Activated CD8-positive, alpha-beta T cell treated with anti-CD3 and anti-CD28 coated beads for 36 hours (primary cell): Measurements from ENCODE around the gene TEAD4. TPM values are rescaled to one million over a fixed set of nuclear protein-coding genes. Genes with fewer than 3 reads are reported as not detected.

Experiments
- ATAC-seq: fragments of 200-7000 bp; cut with Tn5 transposase; one replicate; pipeline ENCODE4 v1.10.0; 2021; ENCODE audit warnings: mild to moderate bottlenecking, moderate library complexity
- CTCF ChIA-PET: fragments of 350-600 bp; sonication (Branson Sonifier 250); formaldehyde crosslinking; loops from one replicate; lab custom pipeline; 2021; ENCODE audit warnings: antibody characterized with exemption; lab: Charles Lee
- POLR2A ChIA-PET: fragments of 350-600 bp; sonication (Branson Sonifier 250); formaldehyde crosslinking; loops from one replicate; lab custom pipeline; 2021; ENCODE audit warnings: antibody characterized with exemption; lab: Charles Lee
- DNase-seq: peaks from one replicate; pipeline ENCODE4 v3.0.0-alpha.2; 2020
- H3K27ac Mint-ChIP-seq: one replicate; pipeline ENCODE4 v1.8.0; 2021; ENCODE audit warnings: mild to moderate bottlenecking, mixed read lengths
- H3K27me3 Mint-ChIP-seq: one replicate; pipeline ENCODE4 v1.8.0; 2021; ENCODE audit warnings: mixed read lengths
- H3K36me3 Mint-ChIP-seq: one replicate; pipeline ENCODE4 v1.8.0; 2021; ENCODE audit warnings: low read depth, mixed read lengths
- H3K4me1 Mint-ChIP-seq: one replicate; pipeline ENCODE4 v1.8.0; 2021; ENCODE audit warnings: low read depth, mixed read lengths
- H3K4me3 Mint-ChIP-seq: one replicate; pipeline ENCODE4 v1.8.0; 2021; ENCODE audit warnings: mild to moderate bottlenecking, moderate library complexity, mixed read lengths
- H3K9me3 Mint-ChIP-seq: one replicate; pipeline ENCODE4 v1.8.0; 2021; ENCODE audit warnings: mixed read lengths
- intact Hi-C: fragments of 100-400 bp; cut with micrococcal nuclease; formaldehyde crosslinking; loops from one replicate; pipeline ENCODE4 v1.10.0; 2022
- total RNA-seq, 2 experiments: library from RNA; stranded (reverse); gene quantifications; one replicate each; pipeline ENCODE4 v1.2.3, GENCODE V29; 2021
- TF ChIP-seq, protein P1 (sequence below): fragments of 200-600 bp; IDR thresholded peaks from one replicate; pipeline ENCODE4 v1.8.0; 2022; ENCODE audit warnings: antibody characterized with exemption, mild to moderate bottlenecking

TEAD4 gene
- total RNA-seq, 2 experiments from 2014 or later = 4.5 to 4.6 TPM

DNA sequence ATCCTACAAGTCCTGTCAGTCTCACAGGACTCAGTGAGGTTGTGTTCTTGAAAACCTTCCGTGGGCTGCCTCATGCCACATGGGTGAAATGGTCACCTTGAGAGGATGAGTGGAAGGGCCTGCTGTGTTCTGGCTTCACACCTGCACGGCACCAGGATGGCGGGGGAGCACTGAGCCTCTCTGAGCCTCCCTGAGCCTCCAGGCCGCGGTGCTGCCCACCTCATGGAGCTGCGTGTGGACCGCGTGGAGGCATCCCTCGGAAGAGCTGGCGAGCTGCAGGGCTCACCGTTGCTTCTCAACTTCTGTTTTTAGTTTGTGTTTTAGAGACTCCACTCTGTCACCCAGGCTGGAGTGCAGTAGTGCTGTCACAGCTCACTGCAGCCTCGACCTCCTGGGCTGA, 56.2 kb downstream of the TEAD4 start:
- no peak for DNase-seq
- ATAC-seq = no peak
- POLR2A ChIA-PET = no interaction called here
- TF ChIP-seq, protein P1, sequence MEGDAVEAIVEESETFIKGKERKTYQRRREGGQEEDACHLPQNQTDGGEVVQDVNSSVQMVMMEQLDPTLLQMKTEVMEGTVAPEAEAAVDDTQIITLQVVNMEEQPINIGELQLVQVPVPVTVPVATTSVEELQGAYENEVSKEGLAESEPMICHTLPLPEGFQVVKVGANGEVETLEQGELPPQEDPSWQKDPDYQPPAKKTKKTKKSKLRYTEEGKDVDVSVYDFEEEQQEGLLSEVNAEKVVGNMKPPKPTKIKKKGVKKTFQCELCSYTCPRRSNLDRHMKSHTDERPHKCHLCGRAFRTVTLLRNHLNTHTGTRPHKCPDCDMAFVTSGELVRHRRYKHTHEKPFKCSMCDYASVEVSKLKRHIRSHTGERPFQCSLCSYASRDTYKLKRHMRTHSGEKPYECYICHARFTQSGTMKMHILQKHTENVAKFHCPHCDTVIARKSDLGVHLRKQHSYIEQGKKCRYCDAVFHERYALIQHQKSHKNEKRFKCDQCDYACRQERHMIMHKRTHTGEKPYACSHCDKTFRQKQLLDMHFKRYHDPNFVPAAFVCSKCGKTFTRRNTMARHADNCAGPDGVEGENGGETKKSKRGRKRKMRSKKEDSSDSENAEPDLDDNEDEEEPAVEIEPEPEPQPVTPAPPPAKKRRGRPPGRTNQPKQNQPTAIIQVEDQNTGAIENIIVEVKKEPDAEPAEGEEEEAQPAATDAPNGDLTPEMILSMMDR = no peak
- CTCF ChIA-PET = no interaction called here
- Mint-ChIP-seq H3K4me3 (no peak overlapping the region), H3K27ac (no peak overlapping the region), H3K27me3 (peaks cover 3% of the 10 kb centered on the region), H3K9me3 (no peaks in the 10 kb centered on the region), H3K36me3 (no peaks in the 10 kb centered on the region), H3K4me1 (peaks cover 2% of the 10 kb centered on the region)
- intact Hi-C loops = no loop called here

DNA sequence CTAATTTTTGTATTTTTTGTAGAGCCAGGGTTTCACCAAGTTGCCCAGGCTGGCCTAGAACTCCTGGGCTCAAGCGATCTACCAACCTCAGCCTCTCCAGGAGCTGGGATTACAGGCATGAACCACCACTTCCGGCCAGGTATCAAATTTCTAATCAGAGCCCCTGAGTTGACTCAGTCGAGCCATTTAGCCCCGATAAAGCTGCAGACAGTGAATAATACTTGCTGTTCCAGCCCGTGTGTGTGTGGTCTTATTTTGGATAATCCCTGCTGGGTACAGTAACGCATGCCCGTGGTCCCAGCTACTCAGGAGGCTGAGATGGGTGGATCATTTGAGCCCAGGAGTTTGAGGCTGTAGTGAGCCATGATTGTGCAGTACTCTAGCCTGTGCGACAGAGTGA, 57.0 kb downstream of the TEAD4 start:
- Mint-ChIP-seq H3K4me1 (peaks cover 2% of the 10 kb centered on the region), H3K27ac (no peak overlapping the region), H3K4me3 (no peak overlapping the region), H3K27me3 (peaks cover 3% of the 10 kb centered on the region), H3K9me3 (no peaks in the 10 kb centered on the region), H3K36me3 (no peaks in the 10 kb centered on the region)
- intact Hi-C loops = no loop called here
- CTCF ChIA-PET = interaction anchor here (0.7 kb wide), 1 partner anchor 23 kb away, joined by 3 read pairs; no protein-coding TSS in a partner anchor
- POLR2A ChIA-PET = no interaction called here
- TF ChIP-seq, protein P1 = no peak
- ATAC-seq (no peak), DNase-seq (no peak)

GRCh38 chr12:3017281-3017680, 58.1 kb downstream of the TEAD4 start:
- DNase-seq (no peak), ATAC-seq (no peak)
- ChIA-PET POLR2A (no interaction called here), CTCF (no interaction called here)
- TF ChIP-seq, protein P1 = no peak
- intact Hi-C loops = no loop called here
- Mint-ChIP-seq H3K36me3 (no peaks in the 10 kb centered on the region), H3K4me3 (no peak overlapping the region), H3K27ac (no peak overlapping the region), H3K4me1 (peaks cover 2% of the 10 kb centered on the region), H3K27me3 (peaks cover 3% of the 10 kb centered on the region), H3K9me3 (no peaks in the 10 kb centered on the region)

DNA sequence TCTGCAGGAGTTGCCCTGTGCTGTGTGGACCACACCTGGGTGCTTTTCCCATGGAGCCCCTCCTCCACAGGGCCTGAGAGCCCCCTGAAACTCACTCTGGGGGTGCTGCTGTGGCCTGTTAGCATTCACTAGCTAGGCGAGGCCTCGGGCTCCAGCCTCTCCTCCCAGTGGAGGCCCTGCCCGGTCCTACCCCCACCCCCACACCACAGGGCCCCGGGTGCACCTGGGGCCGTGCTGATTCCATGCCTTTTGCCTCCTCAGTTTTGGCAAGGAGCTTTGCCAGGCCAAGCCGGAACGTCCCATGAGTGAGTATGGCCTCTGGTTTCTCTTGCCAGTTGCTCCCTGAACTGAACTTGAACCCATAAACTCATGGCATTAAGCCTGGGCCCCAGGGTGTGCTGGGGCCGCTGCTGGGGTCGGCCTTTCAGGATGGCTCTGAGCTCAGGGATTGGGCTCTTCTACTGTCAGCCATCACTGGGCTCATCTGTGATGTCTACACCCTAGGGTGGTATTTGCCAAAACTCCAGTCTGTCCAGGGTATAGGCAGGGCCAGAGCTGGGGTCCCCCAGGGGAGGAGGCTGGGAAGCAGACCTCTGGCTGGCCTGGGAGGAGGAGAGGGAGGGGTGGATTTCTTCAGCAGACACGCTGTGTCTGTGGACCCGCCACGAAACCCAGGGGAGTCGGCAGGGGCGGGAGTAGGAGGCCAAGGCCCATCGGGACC, 59.2 kb downstream of the TEAD4 start:
- Mint-ChIP-seq H3K4me1 (peaks cover 2% of the 10 kb centered on the region), H3K27me3 (peaks cover 3% of the 10 kb centered on the region), H3K27ac (no peak overlapping the region), H3K9me3 (no peaks in the 10 kb centered on the region), H3K4me3 (no peak overlapping the region), H3K36me3 (no peaks in the 10 kb centered on the region)
- TF ChIP-seq, protein P1 = no peak
- ChIA-PET POLR2A (no interaction called here), CTCF (no interaction called here)
- DNase-seq (no peak), ATAC-seq (no peak)
- intact Hi-C loops = no loop called here

GRCh38 chr12:3019005-3019680, 59.9 kb downstream of the TEAD4 start:
- H3K36me3 Mint-ChIP-seq = no peaks in the 10 kb centered on the region
- ChIA-PET CTCF (no interaction called here), POLR2A (no interaction called here)
- intact Hi-C loops = no loop called here
- H3K27me3 Mint-ChIP-seq = peaks cover 1% of the 10 kb centered on the region
- no peak for DNase-seq
- H3K4me3 Mint-ChIP-seq = no peak overlapping the region
- ATAC-seq = no peak
- H3K9me3 Mint-ChIP-seq = no peaks in the 10 kb centered on the region
- peaks cover 2% of the 10 kb centered on the region for H3K4me1 Mint-ChIP-seq
- H3K27ac Mint-ChIP-seq = no peak overlapping the region
- TF ChIP-seq, protein P1 = no peak
